HepG2 (cell line): ENCODE results near the gene CISD1. TPM values are rescaled to one million over a fixed set of nuclear protein-coding genes. Genes with fewer than 3 reads are reported as not detected.
A peak's percentile ranks its signal among the peaks of the same experiment; 100 is the strongest.
"Not testable (repeated sequence)": the region's sequence is repeated elsewhere in the genome, so short reads cannot be mapped to it uniquely, and the experiment has no call there.

Experiments used
- BCL6 ChIP-seq: IDR thresholded peaks from 2 replicates; pipeline ENCODE4 v1.6.1; 2016; ENCODE audit warnings: missing genetic modification reagents, missing compliant biosample characterization
- CEBPB ChIP-seq: IDR thresholded peaks from 2 replicates; pipeline ENCODE4 v1.6.1; 2011; ENCODE audit warnings: low read depth, low read length, improper control_type of control experiment, borderline replicate concordance
- FOXJ3 ChIP-seq: sonication (generic); formaldehyde crosslinking; IDR thresholded peaks from 2 replicates; pipeline ENCODE4 v1.4.0; 2020; ENCODE audit warnings: missing genetic modification reagents, mild to moderate bottlenecking, borderline replicate concordance
- FOXP1 ChIP-seq, 2 experiments: fragments of 450-650 bp in 1 of 2; IDR thresholded peaks; 2 replicates each; pipeline ENCODE4 v1.6.1; 2017 to 2018; ENCODE audit warnings: antibody characterized with exemption in 1 of 2
- RARA ChIP-seq: IDR thresholded peaks from 2 replicates; pipeline ENCODE4 v1.6.1; 2016; ENCODE audit warnings: missing genetic modification reagents, missing compliant biosample characterization
- SIX4 ChIP-seq: sonication (generic); formaldehyde crosslinking; IDR thresholded peaks from 2 replicates; pipeline ENCODE4 v1.4.0; 2020; ENCODE audit warnings: missing genetic modification reagents
- SOX13 ChIP-seq, 3 experiments: fragments of 450-650 bp in 1 of 3; sonication (generic) in 1 of 3; formaldehyde crosslinking in 1 of 3; IDR thresholded peaks in 2 of 3; conservative IDR thresholded peaks in 1 of 3; 2 replicates each; pipeline versions ENCODE4 v1.5.0 to v1.6.1; 2016 to 2020; ENCODE audit warnings: antibody characterized with exemption in 1 of 3, mild to moderate bottlenecking in 1 of 3, missing compliant biosample characterization in 1 of 3, missing genetic modification reagents in 1 of 3, moderate library complexity in 1 of 3
- SOX6 ChIP-seq, 2 experiments: fragments of 450-650 bp in 1 of 2; sonication (generic) in 1 of 2; formaldehyde crosslinking in 1 of 2; IDR thresholded peaks; 2 replicates each; pipeline versions ENCODE4 v1.4.0 to v1.6.1; 2017 to 2020; ENCODE audit warnings: antibody characterized with exemption in 1 of 2, mild to moderate bottlenecking in 1 of 2, missing genetic modification reagents in 1 of 2
- ZNF609 ChIP-seq: sonication (generic); formaldehyde crosslinking; IDR thresholded peaks from 2 replicates; pipeline ENCODE4 v1.4.0; 2020; ENCODE audit warnings: mild to moderate bottlenecking, missing genetic modification reagents, borderline replicate concordance
- polyA plus RNA-seq, 8 experiments: library from polyadenylated mRNA; depleted of rRNA in 3 of 8; stranded (reverse) in 7 of 8; unstranded in 1 of 8; fragments of >200 nt; fragmentation: Illumina TruSeq in 4 of 8; extraction: Trizol in 4 of 8; gene quantifications; 2 replicates each; pipeline versions ENCODE4 v1.2.1 to v1.2.3, GENCODE V29; 2011 to 2016; ENCODE audit warnings: low read depth in 4 of 8, missing spikeins in 1 of 8, mixed read lengths in 1 of 8; ENCODE audit not compliant: insufficient read depth in 1 of 8
- total RNA-seq, 5 experiments: library from RNA; depleted of rRNA; stranded (reverse); fragments of >200 nt; fragmentation: Illumina TruSeq; extraction: Trizol; gene quantifications; 2 replicates each; pipeline ENCODE4 v1.2.3, GENCODE V29; 2016; ENCODE audit warnings: low read depth in 1 of 5

Gene CISD1
- total and polyA plus RNA-seq, 2 of the 13 experiments (the other 11 are each of a cell fraction or from before 2014, with no cell fraction given): 63.4 to 78.9 TPM

GRCh38 chr10:58256013-58256780 lies 12.8 kb upstream of the CISD1 start (continued):
- TF ChIP-seq ZNF609 (CRISPR knock-in tag): peak; percentile 24; the same call in 1 of the 2 replicates
- TF ChIP-seq RARA (CRISPR knock-in tag): 0 out of 2 replicates have a peak, but pooled peaks have one; percentile 9
- TF ChIP-seq SOX6, SOX13, FOXP1 (IDR thresholded peaks at IDR 0.05): not testable (repeated sequence)
- TF ChIP-seq SOX6 (CRISPR knock-in tag; IDR thresholded peaks at IDR 0.05): peak; percentile 70
- peak; percentile 18; the same call in 1 of the 2 replicates for TF ChIP-seq SIX4
- TF ChIP-seq BCL6 (CRISPR knock-in tag): peak; percentile 59
- peak in 1 of 2 experiments; percentile 74; a peak in 2 of 4 replicates for TF ChIP-seq SOX13 (CRISPR knock-in tag; conservative IDR thresholded peaks at IDR 0.05 in 1 of 2, IDR thresholded peaks at IDR 0.05 in 1 of 2)
- peak; percentile 58; the same call in 1 of the 2 replicates for TF ChIP-seq CEBPB
- TF ChIP-seq FOXJ3: peak; percentile 31; the same call in 1 of the 2 replicates
- TF ChIP-seq FOXP1 (CRISPR knock-in tag; IDR thresholded peaks at IDR 0.05): 0 out of 2 replicates have a peak, but pooled peaks have one; percentile 11
